ENCODE results near the gene EIF1. TPM values are rescaled to one million over a fixed set of nuclear protein-coding genes. Genes with fewer than 3 reads are reported as not detected.

The EIF1 gene
- total and polyA plus RNA-seq, 2 donors (not counting 1 experiment from before 2014, with no cell fraction given) = 773 to 2,045 TPM

GRCh38 chr17:41736983-41737679, 48.4 kb downstream of the EIF1 start:
- H3K36me3 ChIP-seq (replicated peaks in 1 of 2; ENCODE audit: control extremely low read depth in 1 of 2, control insufficient read depth in 1 of 2, extremely low read depth in 1 of 2, insufficient read depth in 2 of 2, low read length in 1 of 2) = no peaks in the 10 kb centered on the region
- H3K9ac ChIP-seq (ENCODE audit: low read length) = no peak overlapping the region
- CTCF ChIA-PET = interaction anchor here (0.6 to 4.7 kb wide), 20 partner anchors 11 to 367 kb away, joined by 3 to 100 read pairs (median 3); partner anchors contain the start of genes ACLY, JUP and P3H4
- no peak overlapping the region for H3K4me3 Mint-ChIP-seq
- TF ChIP-seq EZH2 (IDR thresholded peaks at IDR 0.05; ENCODE audit: borderline replicate concordance, insufficient read depth, low read depth, low read length, poor library complexity, severe bottlenecking) (no peak), CTCF (IDR thresholded peaks at IDR 0.05) (no peak)
- WGBS (ENCODE audit: insufficient coverage) = 77% methylated on average over 14 of the region's 17 CpGs
- DNase-seq (no peak), ATAC-seq (ENCODE audit: low read depth) (no peak)
- no peaks in the 10 kb centered on the region for H3K9me3 Mint-ChIP-seq (ENCODE audit: insufficient read depth)
- intact Hi-C loops (cut with micrococcal nuclease) = loop anchor here (5.0 to 10.0 kb wide), 2 partner anchors 50 to 228 kb away; partner anchors contain the start of genes CNP and JUP
- peaks cover 0 to 48% (median 28%) of the 10 kb centered on the region in 4 experiments for H3K27me3 ChIP-seq (replicated peaks in 1 of 4; ENCODE audit: control extremely low read depth in 1 of 4, control insufficient read depth in 3 of 4, insufficient read depth in 4 of 4, low read length in 3 of 4)
- no peak overlapping the region for H3K4me2 ChIP-seq (replicated peaks; ENCODE audit: low read depth, low read length, poor library complexity, severe bottlenecking)
- H2AFZ ChIP-seq (ENCODE audit: insufficient read depth, low read depth, low read length, poor library complexity, severe bottlenecking) = no peak overlapping the region
- H4K20me1 ChIP-seq (ENCODE audit: control insufficient read depth, insufficient read depth, low read length, poor library complexity, severe bottlenecking) = no peaks in the 10 kb centered on the region
- no peak overlapping the region for H3K4me3 ChIP-seq (ENCODE audit: control extremely low read depth in 1 of 5, extremely low read depth in 1 of 5, insufficient read depth in 1 of 5, low read depth in 2 of 5, low read length in 4 of 5)
- H3K27ac Mint-ChIP-seq = no peak overlapping the region
- no peaks in the 10 kb centered on the region for H3K79me2 ChIP-seq (ENCODE audit: control insufficient read depth, insufficient read depth, low read length)
- no peak overlapping the region for H3K27ac ChIP-seq (ENCODE audit: low read length in 2 of 2)
- H3K27me3 Mint-ChIP-seq = peaks cover 35% of the 10 kb centered on the region
- H3K4me1 ChIP-seq (ENCODE audit: control insufficient read depth in 2 of 2, insufficient read depth in 2 of 2, low read length in 2 of 2) = peaks cover 23 to 25% of the 10 kb centered on the region in 2 donors
- H3K9me3 ChIP-seq (ENCODE audit: control extremely low read depth in 1 of 3, control insufficient read depth in 2 of 3, insufficient read depth in 1 of 3, low read length in 2 of 3) = peaks cover 0 to 3% (median 0%) of the 10 kb centered on the region in 3 donors
- POLR2A ChIA-PET = interaction anchor here (0.6 to 0.7 kb wide), 2 partner anchors 14 to 171 kb away, joined by 3 to 4 read pairs; no protein-coding TSS in a partner anchor
- H3K4me1 Mint-ChIP-seq = peaks cover 11% of the 10 kb centered on the region

- WGBS (ENCODE audit: insufficient coverage) = 47% methylated on average over 5 of the region's 5 CpGs
- CTCF ChIA-PET = interaction anchor here (0.6 to 4.7 kb wide), 19 partner anchors 12 to 366 kb away, joined by 3 to 100 read pairs (median 3); partner anchors contain the start of genes ACLY, JUP and P3H4
- no peaks in the 10 kb centered on the region for H3K9me3 Mint-ChIP-seq (ENCODE audit: insufficient read depth)
- TF ChIP-seq EZH2 (IDR thresholded peaks at IDR 0.05; ENCODE audit: borderline replicate concordance, insufficient read depth, low read depth, low read length, poor library complexity, severe bottlenecking) = no peak
- H3K4me3 ChIP-seq (ENCODE audit: control extremely low read depth in 1 of 5, extremely low read depth in 1 of 5, insufficient read depth in 1 of 5, low read depth in 2 of 5, low read length in 4 of 5) = no peak overlapping the region
- H3K27ac ChIP-seq (ENCODE audit: low read length in 2 of 2) = no peak overlapping the region
- H4K20me1 ChIP-seq (ENCODE audit: control insufficient read depth, insufficient read depth, low read length, poor library complexity, severe bottlenecking) = no peaks in the 10 kb centered on the region
- no peak overlapping the region for H3K4me3 Mint-ChIP-seq
- H3K79me2 ChIP-seq (ENCODE audit: control insufficient read depth, insufficient read depth, low read length) = no peaks in the 10 kb centered on the region
- H3K4me1 ChIP-seq (ENCODE audit: control insufficient read depth in 2 of 2, insufficient read depth in 2 of 2, low read length in 2 of 2) = peaks cover 23 to 25% of the 10 kb centered on the region in 2 donors
- peak overlapping the region; percentile 66 for H2AFZ ChIP-seq (ENCODE audit: insufficient read depth, low read depth, low read length, poor library complexity, severe bottlenecking)
- H3K4me2 ChIP-seq (replicated peaks; ENCODE audit: low read depth, low read length, poor library complexity, severe bottlenecking) = no peak overlapping the region
- no peak for DNase-seq
- POLR2A ChIA-PET = no interaction called here
- no peaks in the 10 kb centered on the region for H3K36me3 ChIP-seq (replicated peaks in 1 of 2; ENCODE audit: control extremely low read depth in 1 of 2, control insufficient read depth in 1 of 2, extremely low read depth in 1 of 2, insufficient read depth in 2 of 2, low read length in 1 of 2)
- ATAC-seq (ENCODE audit: low read depth) = no peak
- H3K9ac ChIP-seq (ENCODE audit: low read length) = no peak overlapping the region
- peaks cover 0 to 3% (median 0%) of the 10 kb centered on the region in 3 donors for H3K9me3 ChIP-seq (ENCODE audit: control extremely low read depth in 1 of 3, control insufficient read depth in 2 of 3, insufficient read depth in 1 of 3, low read length in 2 of 3)
- no peak overlapping the region for H3K27ac Mint-ChIP-seq
- peaks cover 11% of the 10 kb centered on the region for H3K4me1 Mint-ChIP-seq
- intact Hi-C loops (cut with micrococcal nuclease) = loop anchor here (1.0 to 10.0 kb wide), 6 partner anchors 50 to 379 kb away; partner anchors contain the start of genes CNP, JUP and P3H4
- H3K27me3 Mint-ChIP-seq = peaks cover 30% of the 10 kb centered on the region
- peaks cover 0 to 46% (median 28%) of the 10 kb centered on the region in 4 experiments for H3K27me3 ChIP-seq (replicated peaks in 1 of 4; ENCODE audit: control extremely low read depth in 1 of 4, control insufficient read depth in 3 of 4, insufficient read depth in 4 of 4, low read length in 3 of 4)
Observed at GRCh38 chr17:41737680-41738023, 49.0 kb downstream of the EIF1 start.

Data from B cell (primary cell).